UCSD-AML1 (cell line): ENCODE measurements around the gene INPP5A.

Experiments
- DNase-seq: peaks from one replicate; lab custom pipeline; 2025; ENCODE audit not compliant: unreplicated experiment; lab: John Stamatoyannopoulos, UW

Gene INPP5A

GRCh38 chr10:132624847-132625471 lies 87.4 kb downstream of the INPP5A start:
- DNase-seq: no peak

GRCh38 chr10:132626019-132626760 lies 88.6 kb downstream of the INPP5A start:
- DNase-seq: no peak

DNA sequence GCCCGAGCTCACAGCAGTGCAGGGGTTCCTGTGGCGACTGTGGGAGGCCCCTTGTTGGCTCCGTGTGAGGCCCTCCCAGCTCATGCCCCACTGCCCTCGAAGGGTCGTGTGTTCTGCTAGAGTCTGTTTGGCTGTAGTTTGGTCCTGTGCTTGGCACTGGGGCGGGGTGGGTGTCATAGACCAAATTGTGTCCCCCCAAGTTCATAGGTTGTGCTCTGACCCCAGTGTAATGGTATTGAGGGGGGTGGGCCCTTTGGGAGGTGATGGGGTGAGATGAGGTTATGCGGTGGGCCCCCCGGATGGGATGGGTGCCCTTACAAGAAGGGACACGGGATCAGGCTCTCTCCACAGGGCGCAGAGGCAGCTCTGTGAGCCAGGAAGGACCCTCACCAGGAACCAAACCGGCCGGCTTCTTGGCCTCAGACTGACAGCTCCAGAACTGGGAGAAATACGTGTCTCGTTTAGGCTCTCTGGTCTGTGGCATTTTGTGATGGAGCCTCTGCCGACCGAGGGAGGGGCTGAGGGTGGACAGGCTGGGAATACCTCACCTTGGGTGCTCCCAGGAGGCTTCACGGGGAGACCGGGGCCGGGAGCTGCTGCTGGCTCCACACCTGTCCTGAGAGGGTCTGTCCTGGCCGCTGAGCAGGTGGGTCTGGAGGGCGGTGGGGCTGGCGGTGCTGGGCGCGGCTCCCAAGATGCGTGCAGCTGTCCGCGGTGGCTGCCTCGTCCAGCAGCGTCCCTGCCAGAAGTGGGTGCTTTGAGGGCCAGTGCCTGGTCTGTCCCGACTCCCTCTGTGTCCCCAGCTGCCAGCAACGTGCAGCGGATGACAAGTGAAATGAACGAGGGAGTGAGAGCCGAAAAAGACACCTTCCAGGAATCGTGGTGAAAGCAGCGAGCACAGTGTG lies 89.4 kb downstream of the INPP5A start:
- DNase-seq: no peak

DNA sequence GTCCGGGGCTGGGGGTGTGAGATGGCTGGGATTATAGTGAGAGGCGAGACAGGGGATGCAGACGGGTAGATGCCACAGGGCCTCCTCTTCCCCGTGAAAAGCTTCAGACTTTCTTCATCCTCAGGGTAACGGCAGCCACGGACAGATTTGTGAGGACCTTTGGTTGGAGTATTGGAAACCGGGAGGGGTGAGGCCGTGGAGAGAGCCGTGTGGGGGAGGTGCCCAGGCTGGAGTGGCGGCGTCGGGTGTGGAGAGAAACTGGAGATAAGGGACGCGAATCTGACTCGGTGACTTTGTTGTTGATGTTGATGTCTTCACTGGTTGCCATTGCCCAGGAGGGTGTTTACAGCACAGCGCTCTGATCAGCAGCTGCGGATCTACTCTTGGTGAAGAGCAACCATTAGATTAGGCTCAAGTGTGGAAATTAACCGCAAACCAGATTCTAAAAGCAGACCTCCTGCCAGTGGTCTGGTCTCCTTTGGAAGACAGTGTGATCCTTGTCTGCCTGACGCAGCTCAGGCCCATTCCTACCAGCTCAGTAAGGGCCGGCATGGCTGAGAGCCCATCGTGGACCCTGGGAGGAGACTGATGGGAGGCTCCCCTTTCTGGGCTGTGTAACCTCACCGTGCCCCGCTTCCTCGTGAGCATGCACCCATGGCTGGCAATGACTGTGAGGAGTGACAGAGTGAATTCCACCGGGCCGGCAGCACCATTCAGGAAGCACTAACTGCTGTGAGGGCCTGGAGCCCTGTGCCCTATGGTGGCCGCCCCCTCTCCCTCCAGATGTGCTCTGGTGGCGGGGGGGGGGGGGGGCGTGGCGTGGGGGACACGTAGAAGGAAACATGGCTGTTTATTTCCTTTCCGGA lies 90.3 kb downstream of the INPP5A start:
- DNase-seq: peak; percentile 78

DNA sequence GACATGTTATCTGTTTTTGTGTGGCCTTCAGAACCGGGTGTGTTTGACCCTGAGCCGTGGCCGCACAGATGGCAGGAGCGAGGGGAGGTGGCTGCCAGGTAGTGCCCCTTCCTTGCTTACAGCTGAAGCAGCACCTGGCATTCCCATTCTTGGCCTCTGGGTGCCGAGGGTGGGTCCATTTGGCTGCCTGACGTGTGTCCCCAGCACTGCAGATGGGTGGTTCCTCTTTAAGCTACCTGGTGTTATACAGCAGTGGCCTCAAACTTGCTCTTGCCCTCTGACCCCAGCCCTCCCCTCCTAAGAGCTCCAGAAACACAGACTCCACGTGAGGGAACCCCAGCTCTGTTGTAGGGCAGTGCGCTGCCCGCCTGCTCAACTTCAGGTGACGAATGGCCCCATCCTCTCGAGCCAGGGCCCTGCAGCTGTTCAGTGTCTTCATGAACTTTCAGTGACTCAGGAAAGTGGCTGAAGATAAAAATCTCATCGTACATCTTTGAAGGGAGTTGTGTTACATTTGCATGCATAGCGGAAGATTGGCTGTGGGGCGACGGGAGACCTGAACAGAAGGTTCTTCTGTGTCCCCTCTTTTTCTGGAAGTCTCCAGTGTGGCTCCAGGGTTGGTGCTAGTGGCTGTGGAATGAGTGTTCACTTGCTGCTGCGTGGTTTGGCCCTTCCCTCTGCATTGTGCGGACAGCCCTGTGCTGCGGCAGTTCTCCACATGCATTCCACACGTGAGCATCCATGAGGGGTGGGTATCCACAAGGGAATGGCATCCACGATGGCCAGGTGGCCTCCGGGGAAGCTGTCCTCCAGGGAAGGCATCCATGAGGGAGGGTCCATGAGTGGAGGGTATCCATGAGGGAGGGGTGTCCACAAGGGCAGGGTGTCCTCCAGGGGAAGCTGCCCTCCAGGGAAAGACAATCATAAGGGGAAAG lies 91.6 kb downstream of the INPP5A start:
- no peak for DNase-seq

GRCh38 chr10:132630156-132630555 lies 92.6 kb downstream of the INPP5A start:
- no peak for DNase-seq

- DNase-seq: peak; percentile 39
Measured at GRCh38 chr10:132630666-132631337, 93.2 kb downstream of the INPP5A start.

GRCh38 chr10:132631338-132631735 lies 93.8 kb downstream of the INPP5A start:
- DNase-seq: no peak

- DNase-seq: no peak
Measured at GRCh38 chr10:132632091-132632561, 94.5 kb downstream of the INPP5A start.

GRCh38 chr10:132632851-132633684 lies 95.5 kb downstream of the INPP5A start:
- DNase-seq: no peak

DNA sequence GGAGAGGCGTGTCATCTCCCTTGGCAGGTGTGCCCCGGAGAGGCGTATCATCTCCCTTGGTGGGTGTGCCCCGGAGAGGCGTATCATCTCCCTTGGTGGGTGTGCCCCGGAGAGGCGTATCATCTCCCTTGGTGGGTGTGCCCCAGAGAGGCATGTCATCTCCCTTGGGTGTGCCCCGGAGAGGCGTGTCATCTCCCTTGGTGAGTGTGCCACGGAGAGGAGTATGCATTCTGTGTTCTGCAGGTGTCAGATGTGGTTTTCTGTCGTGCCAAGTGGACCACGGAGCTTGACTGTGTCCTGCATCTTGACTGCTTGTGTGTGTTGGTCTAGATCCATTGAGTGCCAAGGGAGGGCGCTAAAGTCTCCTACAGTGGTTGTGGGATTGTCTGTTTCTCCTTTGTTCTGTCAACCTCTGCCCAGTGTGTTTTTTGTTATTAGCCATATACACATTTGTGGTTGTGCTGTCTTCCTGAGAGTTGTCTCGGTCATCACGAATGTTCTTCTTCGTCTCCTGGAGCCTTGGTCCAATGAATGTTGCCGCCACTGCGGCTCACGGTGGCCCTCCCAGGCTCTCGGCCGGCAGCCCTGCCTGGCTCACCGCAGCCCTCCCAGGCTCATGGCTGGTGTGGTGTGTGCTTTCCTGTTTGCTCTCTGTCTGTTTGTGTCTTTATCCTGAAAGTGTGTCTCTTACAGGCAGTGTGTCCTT lies 96.8 kb downstream of the INPP5A start:
- no peak for DNase-seq

DNA sequence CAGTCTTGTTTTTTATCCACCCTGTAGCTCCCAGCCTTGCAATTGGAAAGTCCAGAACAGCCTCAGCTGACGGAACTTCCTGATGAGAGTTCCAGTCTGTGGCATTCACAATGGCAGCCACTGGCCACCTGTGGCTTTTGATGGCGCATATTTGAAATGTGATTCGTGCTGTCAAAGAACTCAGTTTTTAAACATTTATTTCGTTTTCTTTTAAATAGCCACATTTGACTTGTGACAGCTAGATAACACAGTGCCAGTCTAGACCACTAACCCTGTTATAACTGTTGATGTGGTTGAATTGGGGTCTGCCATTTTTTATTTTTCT lies 97.3 kb downstream of the INPP5A start:
- DNase-seq: no peak

- DNase-seq: no peak
Measured at GRCh38 chr10:132636358-132636757, 98.8 kb downstream of the INPP5A start.

GRCh38 chr10:132637477-132638129 lies 100.0 kb downstream of the INPP5A start:
- DNase-seq: no peak

DNA sequence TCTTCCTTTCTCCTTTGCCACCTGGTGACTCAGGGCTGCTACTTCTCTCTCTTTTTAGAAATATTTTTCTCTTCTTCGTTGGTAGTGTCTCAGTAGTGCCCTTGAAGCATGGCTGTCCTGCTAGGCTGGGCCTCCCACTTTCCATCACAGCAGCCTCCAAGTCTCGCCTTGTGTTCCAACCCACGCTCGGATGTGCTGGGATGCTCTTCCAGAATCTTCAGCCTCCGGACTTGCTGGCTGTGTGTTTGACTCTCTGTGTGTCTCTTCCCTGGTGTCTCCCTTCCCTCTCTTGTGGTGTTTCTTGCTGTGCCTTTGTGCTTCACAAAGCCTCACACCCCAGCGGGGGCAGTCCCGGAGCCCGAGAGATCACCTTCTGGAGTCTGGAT lies 100.5 kb downstream of the INPP5A start:
- DNase-seq: no peak

DNA sequence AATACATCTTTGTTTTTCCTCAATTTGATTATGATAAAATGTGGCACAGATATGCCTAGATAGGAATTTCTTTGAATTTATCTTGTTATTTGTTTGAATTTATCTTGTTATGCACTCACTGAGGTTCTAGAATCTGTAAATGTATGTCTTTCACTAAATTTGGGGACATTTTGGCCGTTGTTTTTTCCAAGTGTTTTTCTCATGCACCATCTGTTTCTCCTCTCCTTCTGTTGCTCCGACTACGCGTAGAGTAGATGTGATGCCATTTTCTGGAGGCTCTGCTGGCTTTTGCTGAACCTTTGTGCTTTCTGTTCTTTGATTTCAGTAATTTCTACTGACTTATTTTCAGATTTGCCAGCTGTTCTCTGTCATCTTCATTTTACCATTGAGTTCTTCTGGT lies 101.9 kb downstream of the INPP5A start:
- DNase-seq: no peak
